ENCODE measurements around the gene TNS4. TPM values are rescaled to one million over a fixed set of nuclear protein-coding genes. Genes with fewer than 3 reads are reported as not detected.

The TNS4 gene
- total RNA-seq, 1 experiment from 2014 or later, result 0.40 TPM

DNA sequence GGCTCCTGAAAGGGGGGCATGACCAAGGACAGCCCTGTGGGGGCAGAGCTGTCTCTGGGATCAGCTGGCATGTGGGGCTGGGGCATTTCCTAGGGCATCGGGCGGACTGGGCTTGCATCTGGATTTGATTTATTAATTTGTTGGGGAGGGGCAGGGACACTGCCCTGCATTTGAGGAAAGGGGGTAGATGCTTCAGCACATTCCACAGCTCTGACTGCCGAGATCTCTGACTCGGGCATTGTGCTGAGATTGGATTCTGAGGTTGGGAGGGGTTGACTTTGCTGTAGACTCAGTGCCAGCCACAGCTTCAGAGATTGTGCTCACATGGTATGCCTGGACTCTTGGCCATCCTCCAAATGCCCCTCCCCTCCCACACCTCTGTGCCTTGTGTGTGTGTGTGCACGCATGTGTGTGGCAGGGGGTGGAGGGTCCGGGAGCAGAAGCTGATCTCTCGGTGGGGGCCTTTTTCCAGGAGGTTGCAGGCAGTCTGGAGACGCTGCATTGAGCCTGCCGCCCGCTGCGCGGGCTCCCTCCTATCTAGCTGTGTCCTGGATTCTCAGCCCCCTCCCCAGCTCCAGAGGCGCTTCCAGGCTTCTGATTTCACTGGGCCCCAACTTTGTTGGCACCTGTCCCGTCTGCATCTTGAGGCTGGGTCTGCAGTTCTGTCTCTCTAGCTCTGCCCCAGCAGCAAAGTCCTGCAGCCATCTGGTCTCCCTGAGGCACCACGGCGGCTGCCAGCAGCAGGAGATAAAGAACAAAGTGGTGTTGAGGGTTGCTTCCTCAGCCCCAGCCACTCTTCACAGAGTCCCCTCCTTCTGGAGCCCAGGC is 43.2 kb downstream of the TNS4 start:
- DNase-seq (ENCODE audit: low read depth), result no peak

DNA sequence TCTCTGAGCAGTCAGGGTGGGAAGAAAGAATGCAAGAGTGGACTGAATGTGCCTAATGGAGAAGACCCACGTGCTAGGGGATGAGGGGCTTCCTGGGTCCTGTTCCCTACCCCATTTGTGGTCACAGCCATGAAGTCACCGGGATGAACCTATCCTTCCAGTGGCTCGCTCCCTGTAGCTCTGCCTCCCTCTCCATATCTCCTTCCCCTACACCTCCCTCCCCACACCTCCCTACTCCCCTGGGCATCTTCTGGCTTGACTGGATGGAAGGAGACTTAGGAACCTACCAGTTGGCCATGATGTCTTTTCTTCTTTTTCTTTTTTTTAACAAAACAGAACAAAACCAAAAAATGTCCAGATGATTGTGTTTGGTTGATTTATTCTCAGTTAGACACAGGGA is 44.1 kb downstream of the TNS4 start:
- no peak for DNase-seq (ENCODE audit: low read depth)

DNA sequence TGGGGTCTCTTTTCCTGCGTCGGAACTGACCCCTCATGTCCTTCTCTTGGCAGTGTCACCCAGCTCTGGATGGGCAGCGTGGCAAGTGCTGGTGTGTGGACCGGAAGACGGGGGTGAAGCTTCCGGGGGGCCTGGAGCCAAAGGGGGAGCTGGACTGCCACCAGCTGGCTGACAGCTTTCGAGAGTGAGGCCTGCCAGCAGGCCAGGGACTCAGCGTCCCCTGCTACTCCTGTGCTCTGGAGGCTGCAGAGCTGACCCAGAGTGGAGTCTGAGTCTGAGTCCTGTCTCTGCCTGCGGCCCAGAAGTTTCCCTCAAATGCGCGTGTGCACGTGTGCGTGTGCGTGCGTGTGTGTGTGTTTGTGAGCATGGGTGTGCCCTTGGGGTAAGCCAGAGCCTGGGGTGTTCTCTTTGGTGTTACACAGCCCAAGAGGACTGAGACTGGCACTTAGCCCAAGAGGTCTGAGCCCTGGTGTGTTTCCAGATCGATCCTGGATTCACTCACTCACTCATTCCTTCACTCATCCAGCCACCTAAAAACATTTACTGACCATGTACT is 44.9 kb downstream of the TNS4 start:
- DNase-seq (ENCODE audit: low read depth), result no peak

DNA sequence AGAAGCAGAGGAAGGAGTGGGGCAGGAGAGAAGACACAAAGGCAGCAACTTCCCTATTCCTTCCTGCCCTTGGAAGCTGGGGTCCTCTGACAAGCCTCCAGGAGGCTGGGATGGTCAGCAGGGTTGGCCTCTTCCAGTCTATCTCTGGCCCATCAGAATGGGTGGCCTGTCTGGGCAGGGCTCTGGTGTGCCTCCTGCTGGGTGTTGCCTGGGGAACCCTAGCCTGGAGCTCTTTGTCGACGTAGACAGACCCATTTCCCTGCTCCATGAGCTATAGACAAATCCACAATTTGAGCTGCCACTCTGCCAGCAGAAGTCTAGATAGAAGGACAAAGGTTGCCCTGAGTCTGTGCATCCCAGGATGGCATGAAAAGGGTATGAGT is 46.8 kb downstream of the TNS4 start:
- no peak for DNase-seq (ENCODE audit: low read depth)

DNA sequence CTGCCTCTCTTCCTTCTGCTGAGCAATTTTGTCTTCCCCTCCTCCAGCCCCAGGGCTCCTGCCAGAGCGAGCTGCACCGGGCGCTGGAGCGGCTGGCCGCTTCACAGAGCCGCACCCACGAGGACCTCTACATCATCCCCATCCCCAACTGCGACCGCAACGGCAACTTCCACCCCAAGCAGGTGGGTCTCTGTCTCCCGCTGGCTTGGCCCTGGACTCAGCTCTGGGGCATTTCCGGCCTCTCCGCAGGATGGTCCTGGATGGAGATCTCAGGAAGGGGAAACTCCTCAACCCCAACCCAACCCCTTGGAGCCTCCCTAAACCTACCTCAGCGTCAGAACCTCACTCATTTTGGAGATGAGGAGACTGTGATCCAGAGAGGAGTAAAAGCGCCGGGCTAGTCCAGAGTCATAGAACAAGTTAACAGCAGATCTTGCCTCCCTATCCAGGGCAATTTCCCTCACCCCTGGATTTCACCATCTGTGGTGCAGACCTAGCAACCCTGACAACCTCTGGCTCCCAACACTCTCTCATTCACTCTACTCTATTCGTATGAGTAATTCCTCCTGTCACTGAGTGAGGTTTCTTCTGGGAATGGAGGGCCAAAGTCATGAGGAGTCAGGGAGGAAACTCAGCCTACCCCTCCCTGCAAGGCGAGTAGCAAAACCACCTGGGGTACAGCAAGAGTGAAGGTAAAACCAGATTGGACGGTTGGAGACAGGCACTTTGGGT is 47.4 kb downstream of the TNS4 start:
- no peak for DNase-seq (ENCODE audit: low read depth)

DNA sequence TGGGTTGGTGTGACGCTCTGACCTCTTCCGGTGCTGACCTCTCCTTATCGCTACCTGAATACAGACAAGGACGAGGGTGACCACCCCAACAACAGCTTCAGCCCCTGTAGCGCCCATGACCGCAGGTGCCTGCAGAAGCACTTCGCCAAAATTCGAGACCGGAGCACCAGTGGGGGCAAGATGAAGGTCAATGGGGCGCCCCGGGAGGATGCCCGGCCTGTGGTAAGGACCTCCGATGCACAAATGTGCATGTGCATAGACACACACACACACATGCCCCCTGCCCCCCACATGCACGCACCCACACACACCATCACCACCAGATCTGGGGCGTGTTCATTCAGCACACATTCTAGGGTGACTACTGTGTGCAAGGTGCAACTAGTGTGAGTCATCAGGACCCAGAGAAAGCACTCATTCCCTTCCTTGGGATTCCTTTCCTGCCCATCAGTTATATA is 48.5 kb downstream of the TNS4 start:
- DNase-seq (ENCODE audit: low read depth), result no peak

DNA sequence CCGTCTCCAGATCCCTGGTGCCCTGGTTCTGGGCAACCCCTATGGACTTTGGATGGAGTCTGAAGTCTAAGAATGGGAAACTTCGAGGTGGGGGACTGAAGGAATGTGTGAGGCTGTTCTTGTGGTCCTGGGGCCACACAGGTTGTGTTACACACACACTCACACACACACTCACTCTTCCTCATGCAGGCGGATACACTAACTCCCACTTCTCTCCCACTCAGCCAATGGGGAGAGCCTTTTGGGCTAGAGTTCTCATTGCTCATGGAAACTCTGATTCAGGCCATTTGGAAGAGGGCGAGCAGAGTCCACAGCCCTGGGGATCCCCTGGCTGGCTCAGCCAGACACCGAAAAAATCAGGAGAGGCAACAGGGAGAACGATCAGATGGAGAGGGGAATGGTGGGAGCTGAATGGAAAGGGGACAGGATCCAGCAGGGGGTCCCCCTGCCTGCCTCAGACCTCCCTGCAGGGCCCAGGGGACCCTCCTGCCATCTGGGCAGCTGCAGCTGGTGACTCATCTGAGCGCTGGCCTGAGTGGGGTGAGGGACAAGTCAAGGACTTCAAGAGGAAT is 49.1 kb downstream of the TNS4 start:
- peak; percentile 55 for DNase-seq (ENCODE audit: low read depth)

DNA sequence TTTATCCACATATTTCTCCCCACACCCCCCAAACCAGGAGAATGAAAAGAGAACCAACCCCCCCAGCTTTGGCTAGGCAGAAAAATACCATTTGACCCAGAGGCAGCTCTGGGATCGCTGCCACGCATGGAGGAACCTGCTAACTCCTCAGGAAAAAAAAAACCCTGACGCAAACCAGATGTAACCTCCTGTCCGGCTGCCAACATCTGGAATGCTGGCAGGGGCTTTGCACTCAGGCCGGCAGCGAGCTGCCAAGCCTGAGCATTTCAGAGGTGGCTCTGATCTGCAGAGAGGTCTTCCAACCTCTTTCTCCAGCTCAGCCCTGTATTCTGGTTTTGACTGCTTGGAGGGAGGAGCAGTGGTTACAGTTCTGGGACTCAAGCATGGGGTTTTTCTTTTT is 50.0 kb downstream of the TNS4 start:
- no peak for DNase-seq (ENCODE audit: low read depth)

DNA sequence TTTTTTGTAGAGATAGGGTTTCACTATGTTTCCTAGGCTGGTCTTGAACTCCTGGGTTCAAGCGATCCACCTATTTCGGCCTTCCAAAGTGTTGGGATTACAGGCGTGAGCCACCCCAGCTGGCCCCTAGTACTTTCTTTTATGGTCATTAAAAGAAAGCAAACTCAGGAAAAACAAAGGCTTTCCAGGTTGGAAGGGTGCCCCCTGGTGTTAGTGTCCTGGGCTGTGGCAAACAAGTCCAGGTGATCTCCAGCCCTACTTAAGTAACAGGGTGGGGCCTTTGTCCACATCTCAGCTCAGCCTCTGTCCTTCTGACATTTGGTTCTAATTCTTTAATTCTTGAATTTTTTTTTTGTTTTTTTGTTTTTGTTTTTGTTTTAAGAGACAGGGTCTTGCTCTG is 51.2 kb downstream of the TNS4 start:
- DNase-seq (ENCODE audit: low read depth), result no peak

DNA sequence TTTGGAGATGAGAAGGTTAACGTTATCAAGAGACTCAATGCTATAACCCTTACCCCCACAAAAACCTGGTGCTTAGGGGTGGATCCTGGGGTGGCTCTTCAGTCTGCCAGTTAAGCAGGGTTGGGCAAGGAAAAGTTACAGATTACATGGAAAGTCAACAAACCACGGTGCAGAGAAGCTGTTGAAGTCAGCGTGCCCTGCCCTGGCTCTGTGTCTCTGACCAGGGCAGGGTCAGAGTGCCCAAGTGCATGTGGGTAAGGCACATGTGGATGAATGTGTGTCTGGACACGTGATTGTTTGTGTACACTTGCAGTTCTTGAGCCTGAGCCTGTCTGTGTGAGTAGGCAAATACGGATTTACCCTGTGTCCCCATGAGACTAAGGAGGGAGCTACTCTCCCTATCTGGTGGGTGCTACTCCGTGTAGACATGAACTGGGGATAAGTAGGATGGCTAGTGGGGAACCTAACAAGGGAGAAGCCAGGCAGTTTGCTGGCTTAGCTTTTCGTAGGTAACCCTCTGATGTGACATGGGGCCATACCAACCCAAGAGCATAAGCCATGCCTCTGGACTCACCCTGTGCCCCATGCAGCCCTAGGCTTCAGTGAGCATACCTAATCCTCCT is 52.7 kb downstream of the TNS4 start:
- no peak for DNase-seq (ENCODE audit: low read depth)

DNA sequence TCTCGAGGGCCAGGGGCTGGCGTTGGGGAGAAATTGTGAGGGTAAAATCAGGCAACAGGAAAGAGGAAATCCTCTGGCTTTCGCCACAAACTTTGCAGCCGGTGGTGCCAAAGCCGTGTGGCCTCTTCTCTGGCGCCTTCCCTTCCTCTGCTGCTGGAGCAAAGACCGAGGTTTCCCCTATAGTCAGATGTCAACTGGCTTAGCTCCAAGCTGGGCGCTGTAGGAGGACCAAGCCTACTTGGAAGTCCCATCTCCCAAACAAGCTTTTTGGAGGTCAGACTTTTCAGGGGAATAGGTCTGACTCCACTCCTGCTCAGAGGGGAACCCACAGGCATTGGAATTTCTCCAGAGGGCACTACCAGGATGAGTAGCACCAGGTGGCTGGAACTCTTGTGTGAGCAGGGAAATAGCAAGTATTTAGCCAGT is 53.2 kb downstream of the TNS4 start:
- no peak for DNase-seq (ENCODE audit: low read depth)

DNA sequence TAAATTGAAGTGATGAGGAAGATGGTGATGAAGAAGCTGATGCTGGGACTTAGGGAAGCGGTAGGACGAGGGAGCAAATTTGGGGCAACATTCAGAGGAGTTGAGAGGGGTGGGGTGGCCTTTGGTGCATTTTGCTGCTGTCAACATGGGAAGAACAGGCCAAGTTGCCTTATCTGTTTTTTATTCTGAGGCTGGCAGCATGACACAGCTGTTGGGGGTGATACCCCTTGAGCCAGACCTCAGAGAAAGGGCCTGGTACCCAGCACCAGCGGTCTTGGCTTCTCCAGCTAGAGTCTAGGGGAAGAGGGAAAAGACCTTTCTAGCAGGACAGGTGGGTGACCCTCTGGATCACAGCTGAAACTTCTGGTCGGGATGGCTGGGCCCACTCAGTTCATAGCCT is 53.6 kb downstream of the TNS4 start:
- no peak for DNase-seq (ENCODE audit: low read depth)

DNA sequence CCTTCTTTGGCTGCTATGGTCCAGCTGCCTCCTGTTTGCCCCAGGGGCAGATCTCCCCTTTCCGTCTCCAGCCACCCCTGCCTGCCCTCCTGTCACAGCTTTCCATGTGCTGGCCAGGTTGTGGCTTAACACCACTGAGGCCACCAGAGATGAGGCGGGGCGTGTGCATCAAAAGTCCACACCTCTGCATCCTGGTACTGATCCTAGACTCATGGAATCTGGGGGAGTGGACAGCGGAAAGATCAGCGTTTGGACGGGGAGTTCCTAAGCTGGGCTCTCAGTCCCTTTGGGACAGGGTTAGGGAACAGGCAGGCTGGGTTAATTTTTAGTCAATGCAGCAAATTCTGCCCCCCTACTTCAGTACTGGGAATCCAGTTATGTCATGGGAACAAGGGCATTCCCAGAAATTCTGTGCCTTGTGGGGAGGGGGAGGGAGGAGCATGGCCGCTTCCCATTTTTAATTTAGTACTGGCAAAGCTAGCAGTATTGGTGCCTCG is 54.2 kb downstream of the TNS4 start:
- DNase-seq (ENCODE audit: low read depth), result no peak

DNA sequence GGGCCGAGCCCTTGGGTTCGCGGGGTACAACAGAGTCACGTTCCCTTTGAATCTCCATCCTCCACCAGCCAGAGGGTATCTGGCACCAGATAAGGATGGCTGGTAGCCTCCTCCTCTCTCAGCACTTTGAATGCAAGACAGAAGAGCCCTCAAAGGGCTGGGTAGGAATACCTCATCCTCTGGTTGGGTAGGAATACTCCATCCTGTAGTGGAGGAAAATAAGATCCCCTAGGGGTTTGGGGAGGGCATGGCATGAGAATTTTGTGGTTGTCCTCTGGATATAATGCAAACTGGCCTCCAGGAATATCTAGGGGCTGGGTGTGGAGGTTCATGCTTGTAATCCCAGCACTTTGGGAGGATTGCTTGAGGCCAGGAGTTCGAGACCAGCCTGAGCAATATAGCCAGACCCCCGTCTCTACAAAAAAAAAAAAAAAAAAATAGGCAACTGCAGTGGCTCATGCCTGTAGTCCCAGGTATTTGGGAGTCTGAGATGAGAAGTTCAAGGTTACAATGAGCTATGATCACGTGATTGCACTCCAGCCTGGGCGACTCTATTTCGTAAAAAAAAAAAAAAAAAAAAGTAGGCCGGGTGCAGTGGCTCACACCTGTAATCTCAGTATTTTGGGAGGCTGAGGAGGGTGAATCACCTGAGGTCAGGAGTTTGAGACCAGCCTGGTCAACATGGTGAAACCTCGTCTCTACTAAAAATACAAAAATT is 55.5 kb downstream of the TNS4 start:
- no peak for DNase-seq (ENCODE audit: low read depth)

DNA sequence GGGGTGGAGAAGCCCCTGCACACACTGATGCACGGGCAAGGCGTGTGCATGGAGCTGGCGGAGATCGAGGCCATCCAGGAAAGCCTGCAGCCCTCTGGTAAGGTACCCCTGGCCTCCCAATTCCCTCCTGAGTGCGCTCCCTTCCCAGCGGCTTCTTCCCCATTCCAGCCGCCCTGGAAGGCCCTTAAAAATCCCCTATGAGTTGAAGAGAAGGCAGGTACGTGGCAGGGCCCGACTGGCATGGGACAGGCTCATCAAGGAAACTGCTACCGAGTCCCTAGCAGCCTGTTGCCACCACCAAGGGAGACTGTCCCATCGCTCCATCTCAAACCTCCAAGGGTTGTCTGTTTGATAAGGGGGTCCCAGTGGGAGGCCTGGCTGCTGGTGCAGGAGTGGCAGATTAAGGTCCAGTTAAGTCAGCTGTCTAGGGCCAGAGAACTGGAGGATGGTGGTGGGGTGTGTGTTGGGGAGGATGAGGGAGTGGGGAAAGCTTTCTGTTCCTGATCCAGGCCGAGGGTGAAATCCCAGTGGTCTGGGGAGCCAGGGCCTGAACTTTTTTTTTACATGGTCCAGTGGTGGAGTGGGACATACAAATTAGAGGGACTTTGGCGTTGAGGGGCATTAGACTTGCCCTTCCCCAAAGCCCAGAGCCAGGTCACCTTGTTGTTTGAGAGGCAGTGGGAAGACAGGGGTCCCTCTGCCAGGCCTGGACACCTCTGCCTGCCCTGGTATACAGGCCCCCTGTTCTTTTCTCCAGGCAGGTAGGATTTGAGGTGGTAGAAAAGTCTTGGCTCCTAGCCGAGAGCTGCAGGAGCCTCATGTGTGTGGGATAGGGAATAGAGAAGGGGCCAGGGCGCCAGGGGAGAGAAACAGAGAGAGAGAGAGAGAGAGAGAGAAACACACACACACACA is 57.2 kb downstream of the TNS4 start:
- DNase-seq (ENCODE audit: low read depth), result no peak

DNA sequence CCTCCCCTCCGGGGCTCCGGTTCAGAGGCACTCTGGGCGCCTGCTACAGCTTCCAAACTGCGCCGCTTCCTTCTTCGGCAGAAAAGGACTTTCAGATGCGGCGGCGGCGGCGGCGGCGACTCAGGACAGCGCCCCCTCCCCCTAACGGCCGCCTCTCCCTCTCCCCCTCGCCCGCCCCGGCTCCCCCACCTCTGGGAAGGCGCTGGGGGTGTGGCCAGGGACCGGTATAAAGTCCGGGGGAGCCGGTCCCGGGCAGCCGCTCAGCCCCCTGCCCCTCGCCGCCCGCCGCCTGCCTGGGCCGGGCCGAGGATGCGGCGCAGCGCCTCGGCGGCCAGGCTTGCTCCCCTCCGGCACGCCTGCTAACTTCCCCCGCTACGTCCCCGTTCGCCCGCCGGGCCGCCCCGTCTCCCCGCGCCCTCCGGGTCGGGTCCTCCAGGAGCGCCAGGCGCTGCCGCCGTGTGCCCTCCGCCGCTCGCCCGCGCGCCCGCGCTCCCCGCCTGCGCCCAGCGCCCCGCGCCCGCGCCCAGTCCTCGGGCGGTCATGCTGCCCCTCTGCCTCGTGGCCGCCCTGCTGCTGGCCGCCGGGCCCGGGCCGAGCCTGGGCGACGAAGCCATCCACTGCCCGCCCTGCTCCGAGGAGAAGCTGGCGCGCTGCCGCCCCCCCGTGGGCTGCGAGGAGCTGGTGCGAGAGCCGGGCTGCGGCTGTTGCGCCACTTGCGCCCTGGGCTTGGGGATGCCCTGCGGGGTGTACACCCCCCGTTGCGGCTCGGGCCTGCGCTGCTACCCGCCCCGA is 58.0 kb downstream of the TNS4 start, which contains the start of gene IGFBP4:
IGFBP4 (plus strand) TSS at position 255 of the 792 bp plus-strand sequence; CDS start at position 541, 286 bp downstream.
- DNase-seq (ENCODE audit: low read depth), result peak; percentile 86

DNA sequence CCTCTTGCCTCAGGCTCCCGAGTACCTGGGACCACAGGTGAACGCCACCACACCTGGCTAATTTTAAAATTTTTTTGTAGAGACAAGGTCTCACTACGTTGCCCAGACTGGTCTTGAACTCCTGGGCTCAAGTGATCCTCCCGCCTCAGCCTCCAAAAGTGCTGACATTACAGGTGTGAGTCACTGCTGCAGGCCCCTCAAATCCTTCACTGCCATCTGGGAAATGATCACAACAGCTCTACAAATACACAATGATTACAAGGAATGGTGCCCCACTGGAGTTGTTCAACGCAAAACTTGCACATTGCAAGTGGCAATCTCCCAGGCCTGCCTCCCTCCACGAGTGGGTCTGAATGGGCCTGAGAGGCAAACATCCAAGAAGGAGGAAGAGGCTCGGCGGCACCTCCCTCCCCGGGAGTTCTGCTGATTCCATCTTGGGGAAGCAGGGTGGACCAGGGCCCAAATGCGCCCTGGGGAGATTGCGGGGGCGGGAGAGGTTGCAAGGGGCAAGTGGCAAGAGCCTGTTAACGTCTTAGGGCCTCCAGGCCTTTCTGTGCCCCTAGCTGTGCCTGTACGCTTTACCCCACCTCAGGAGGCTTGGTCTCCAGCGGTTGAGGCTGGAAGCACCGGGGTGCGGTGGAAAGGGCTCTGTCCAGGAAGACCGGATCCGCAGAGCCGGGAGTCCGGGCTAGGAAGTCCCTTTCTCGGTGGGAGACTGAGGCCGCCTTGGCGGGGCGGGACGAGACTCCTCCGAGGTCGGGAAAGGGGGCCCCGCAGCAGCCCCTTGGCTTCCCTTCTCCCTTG is 58.8 kb downstream of the TNS4 start:
- DNase-seq (ENCODE audit: low read depth), result peak; percentile 60

DNA sequence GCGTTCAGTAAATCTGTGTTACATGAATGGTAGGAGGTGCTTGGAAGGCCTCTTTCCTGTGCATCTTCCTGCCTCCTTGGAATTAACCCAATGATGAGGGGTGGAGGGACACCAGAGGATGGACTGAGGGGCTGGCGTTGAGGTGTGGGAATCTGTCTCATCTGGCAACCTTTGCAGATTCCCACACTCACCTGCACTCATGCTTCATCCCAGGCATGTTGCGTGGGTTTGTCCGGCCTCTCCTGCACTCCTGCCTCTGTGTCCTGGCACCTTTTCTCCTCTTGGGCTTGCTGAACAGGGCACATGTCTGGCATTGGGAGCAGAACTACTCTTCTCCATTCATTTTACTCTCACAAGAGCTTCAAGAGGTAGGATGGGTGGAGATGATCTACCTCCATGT is 61.3 kb downstream of the TNS4 start:
- DNase-seq (ENCODE audit: low read depth), result no peak

Measured in Daoy (cell line).